H9 (cell line): ENCODE results near the gene ITPR3. TPM values are rescaled to one million over a fixed set of nuclear protein-coding genes. Genes with fewer than 3 reads are reported as not detected.

ENCODE experiments used
- DNase-seq: peaks from one replicate; pipeline ENCODE4 v3.0.0-alpha.2; 2017
- H2AFZ ChIP-seq: one replicate; pipeline ENCODE4 v1.6.1; 2013; ENCODE audit warnings: mild to moderate bottlenecking, low read length, control low read depth, moderate library complexity
- H2AK5ac ChIP-seq: 2 replicates; pipeline ENCODE4 v1.6.1; 2013; ENCODE audit warnings: low read length, control low read depth, mixed read lengths; ENCODE audit not compliant: insufficient read length
- H2BK120ac ChIP-seq: one replicate; pipeline ENCODE4 v1.6.1; 2013; ENCODE audit warnings: low read depth, mild to moderate bottlenecking, low read length, control low read depth, inconsistent platforms; ENCODE audit not compliant: poor library complexity, severe bottlenecking
- H2BK12ac ChIP-seq: 2 replicates; pipeline ENCODE4 v1.6.1; 2013; ENCODE audit warnings: low read length, control low read depth, mixed read lengths, low read depth; ENCODE audit not compliant: insufficient read length
- H2BK15ac ChIP-seq: 2 replicates; pipeline ENCODE4 v1.6.1; 2013; ENCODE audit warnings: low read depth, low read length, control low read depth
- H2BK20ac ChIP-seq: one replicate; pipeline ENCODE4 v1.6.1; 2013; ENCODE audit warnings: low read depth, mild to moderate bottlenecking, low read length, control low read depth, inconsistent platforms; ENCODE audit not compliant: poor library complexity, severe bottlenecking
- H2BK5ac ChIP-seq: 2 replicates; pipeline ENCODE4 v1.6.1; 2013; ENCODE audit warnings: low read length, control low read depth, mixed read lengths; ENCODE audit not compliant: insufficient read length
- H3K14ac ChIP-seq: 2 replicates; pipeline ENCODE4 v1.6.1; 2013; ENCODE audit warnings: low read length, control low read depth; ENCODE audit not compliant: insufficient read depth
- H3K18ac ChIP-seq: 2 replicates; pipeline ENCODE4 v1.6.1; 2013; ENCODE audit warnings: low read depth, mild to moderate bottlenecking, mixed read lengths, low read length, control low read depth; ENCODE audit not compliant: insufficient read length
- H3K23ac ChIP-seq: 2 replicates; pipeline ENCODE4 v1.6.1; 2013; ENCODE audit warnings: low read length, control low read depth, mixed read lengths, low read depth; ENCODE audit not compliant: insufficient read length
- H3K23me2 ChIP-seq: 2 replicates; pipeline ENCODE4 v1.6.1; 2013; ENCODE audit warnings: low read depth, mild to moderate bottlenecking, mixed read lengths, low read length, control low read depth; ENCODE audit not compliant: insufficient read length, poor library complexity, severe bottlenecking
- H3K27ac ChIP-seq: 2 replicates; pipeline ENCODE4 v1.5.1; 2013; ENCODE audit warnings: low read length, control low read depth, mixed read lengths, low read depth; ENCODE audit not compliant: insufficient read length
- H3K27me3 ChIP-seq: 2 replicates; pipeline ENCODE4 v1.6.1; 2013; ENCODE audit warnings: low read length, control low read depth, inconsistent platforms; ENCODE audit not compliant: insufficient read depth
- H3K4ac ChIP-seq: 2 replicates; pipeline ENCODE4 v1.6.1; 2013; ENCODE audit warnings: low read depth, mild to moderate bottlenecking, control low read depth, inconsistent platforms, low read length, moderate library complexity
- H3K4me1 ChIP-seq: 2 replicates; pipeline ENCODE4 v1.6.1; 2013; ENCODE audit warnings: low read length, control low read depth, inconsistent platforms; ENCODE audit not compliant: insufficient read depth
- H3K4me2 ChIP-seq: 2 replicates; pipeline ENCODE4 v1.6.1; 2013; ENCODE audit warnings: low read length, control low read depth, mixed read lengths; ENCODE audit not compliant: insufficient read length, insufficient read depth
- H3K56ac ChIP-seq: 2 replicates; pipeline ENCODE4 v1.6.1; 2013; ENCODE audit warnings: low read depth, mild to moderate bottlenecking, mixed read lengths, low read length, control low read depth; ENCODE audit not compliant: insufficient read length
- H3K79me1 ChIP-seq: 2 replicates; pipeline ENCODE4 v1.6.1; 2013; ENCODE audit warnings: low read depth, mild to moderate bottlenecking, moderate library complexity, low read length, control low read depth, inconsistent platforms; ENCODE audit not compliant: insufficient read depth, poor library complexity, severe bottlenecking
- H3K79me2 ChIP-seq: 2 replicates; pipeline ENCODE4 v1.6.1; 2013; ENCODE audit warnings: low read length, control low read depth, inconsistent platforms; ENCODE audit not compliant: insufficient read depth
- H3K9ac ChIP-seq: 2 replicates; pipeline ENCODE4 v1.6.1; 2013; ENCODE audit warnings: low read length, control low read depth, mixed read lengths; ENCODE audit not compliant: insufficient read length; ENCODE audit errors: extremely low read depth
- H3K9me3 ChIP-seq: one replicate; pipeline ENCODE4 v1.6.1; 2013; ENCODE audit warnings: low read depth, low read length, inconsistent platforms; ENCODE audit not compliant: control insufficient read depth
- H3T11ph ChIP-seq: one replicate; pipeline ENCODE4 v1.6.1; 2013; ENCODE audit warnings: mild to moderate bottlenecking, low read length, control low read depth, inconsistent platforms
- H4K20me1 ChIP-seq: one replicate; pipeline ENCODE4 v1.6.1; 2013; ENCODE audit not compliant: control insufficient read depth, insufficient read length, insufficient read depth
- H4K5ac ChIP-seq: 2 replicates; pipeline ENCODE4 v1.6.1; 2013; ENCODE audit warnings: low read depth, mild to moderate bottlenecking, mixed read lengths, low read length, control low read depth; ENCODE audit not compliant: insufficient read length
- H4K8ac ChIP-seq: replicated peaks from 2 replicates; pipeline ENCODE4 v1.6.1; 2013; ENCODE audit warnings: low read length, control low read depth, mixed read lengths, low read depth; ENCODE audit not compliant: insufficient read length
- H4K91ac ChIP-seq: 2 replicates; pipeline ENCODE4 v1.6.1; 2013; ENCODE audit warnings: low read depth, mild to moderate bottlenecking, moderate library complexity, mixed read lengths, low read length, control low read depth; ENCODE audit not compliant: insufficient read length
- H3K27ac Mint-ChIP-seq, 3 experiments: 2 replicates in 2 of 3; 3 replicates in 1 of 3; pipeline ENCODE4 v1.8.0; 2020 to 2021; ENCODE audit warnings: mixed read lengths in 3 of 3, mild to moderate bottlenecking in 1 of 3, moderate library complexity in 1 of 3
- H3K27me3 Mint-ChIP-seq: 2 replicates; pipeline ENCODE4 v1.8.0; 2021; ENCODE audit warnings: low read depth, mild to moderate bottlenecking, moderate library complexity, mixed read lengths
- H3K36me3 Mint-ChIP-seq, 3 experiments: 2 replicates in 2 of 3; 3 replicates in 1 of 3; pipeline ENCODE4 v1.8.0; 2020 to 2021; ENCODE audit warnings: low read depth in 3 of 3, mixed read lengths in 3 of 3; ENCODE audit not compliant: insufficient read depth in 1 of 3
- H3K4me1 Mint-ChIP-seq, 2 experiments: 2 replicates each; pipeline ENCODE4 v1.8.0; 2020; ENCODE audit warnings: mixed read lengths in 2 of 2
- H3K4me3 Mint-ChIP-seq, 2 experiments: 2 replicates in 1 of 2; 3 replicates in 1 of 2; pipeline ENCODE4 v1.8.0; 2020 to 2021; ENCODE audit warnings: mild to moderate bottlenecking in 2 of 2, mixed read lengths in 2 of 2, moderate library complexity in 1 of 2
- H3K9me3 Mint-ChIP-seq, 2 experiments: 2 replicates in 1 of 2; 3 replicates in 1 of 2; pipeline ENCODE4 v1.8.0; 2020; ENCODE audit warnings: mild to moderate bottlenecking in 2 of 2, mixed read lengths in 2 of 2, moderate library complexity in 1 of 2
- WGBS: extraction: QIAGEN DNeasy Blood & Tissue Kit; methylation state at CpG from one replicate; pipeline ENCODE4 v1.1.7; 2013; ENCODE audit warnings: missing lambda C conversion rate, low lambda C conversion rate, mixed read lengths; ENCODE audit not compliant: insufficient read length; ENCODE audit errors: extremely low coverage; 5-methylcytosine and 5-hydroxymethylcytosine counted together
- total RNA-seq: library from RNA; stranded (reverse); gene quantifications from 2 replicates; pipeline ENCODE4 v1.2.1, GENCODE V29; 2021
- TF ChIP-seq, protein P1 (sequence below): fragments of 200-600 bp; sonication (generic); conservative IDR thresholded peaks from 3 replicates; pipeline ENCODE4 v1.8.0; 2021; ENCODE audit warnings: antibody characterized with exemption, mild to moderate bottlenecking

Gene ITPR3
- total RNA-seq, 1 experiment from 2014 or later: 40.3 TPM

DNA sequence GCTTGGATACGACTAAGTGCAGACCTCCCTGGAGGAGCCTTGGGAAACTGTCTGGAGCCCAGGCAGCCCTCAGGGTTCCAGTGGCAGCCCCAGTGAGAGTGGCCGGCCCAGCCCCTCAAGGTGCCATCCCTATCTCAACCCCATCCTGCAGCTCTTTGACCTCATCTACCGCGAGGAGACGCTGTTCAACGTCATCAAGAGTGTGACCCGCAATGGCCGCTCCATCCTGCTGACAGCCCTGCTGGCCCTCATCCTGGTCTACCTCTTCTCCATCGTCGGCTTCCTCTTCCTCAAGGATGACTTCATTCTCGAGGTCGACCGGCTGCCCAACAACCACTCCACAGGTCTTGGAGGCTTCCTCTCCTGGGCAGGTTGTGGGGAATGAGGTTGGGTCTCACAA is 69.6 kb downstream of the ITPR3 start:
- Mint-ChIP-seq H3K4me3 (no peak overlapping the region; a peak in 1 of 5 replicates), H3K9me3 (no peaks in the 10 kb centered on the region)
- no CpG with 5 or more reads among the region's 13 CpGs for whole genome bisulfite sequencing

More for the DNA sequence above, 69.6 kb downstream of the ITPR3 start:
- H3K27me3 ChIP-seq: no peaks in the 10 kb centered on the region
- H3K14ac ChIP-seq: no peak overlapping the region
- no peak overlapping the region for H3K56ac ChIP-seq
- H2BK5ac ChIP-seq: no peak overlapping the region
- H4K5ac ChIP-seq: no peak overlapping the region
- no peak overlapping the region for H2AFZ ChIP-seq
- H3K4me1 ChIP-seq: no peaks in the 10 kb centered on the region
- Mint-ChIP-seq H3K4me1 (peaks cover 4 to 13% of the 10 kb centered on the region in 2 experiments; a peak in 3 of 4 replicates), H3K27ac (peak overlapping the region in 1 of 3 experiments; percentile 85; a peak in 3 of 7 replicates), H3K27me3 (no peaks in the 10 kb centered on the region), H3K36me3 (peaks cover 37 to 90% (median 77%) of the 10 kb centered on the region in 3 experiments; a peak in 6 of 7 replicates)
- H2BK20ac ChIP-seq: no peak overlapping the region
- H3K4me2 ChIP-seq: no peak overlapping the region
- no peak overlapping the region for H4K91ac ChIP-seq
- DNase-seq: no peak
- no peak overlapping the region for H3K23ac ChIP-seq
- no peaks in the 10 kb centered on the region for H3K23me2 ChIP-seq
- no peaks in the 10 kb centered on the region for H3K79me1 ChIP-seq
- no peak overlapping the region for H3T11ph ChIP-seq
- no peak overlapping the region for H3K4ac ChIP-seq
- H3K79me2 ChIP-seq: no peaks in the 10 kb centered on the region
- H4K8ac ChIP-seq: no peak overlapping the region
- H3K18ac ChIP-seq: no peak overlapping the region
- H2BK15ac ChIP-seq: no peak overlapping the region
- H3K27ac ChIP-seq: no peak overlapping the region
- H2BK120ac ChIP-seq: no peak overlapping the region
- no peak overlapping the region for H2BK12ac ChIP-seq
- no peaks in the 10 kb centered on the region for H3K9me3 ChIP-seq
- H4K20me1 ChIP-seq: no peaks in the 10 kb centered on the region
- TF ChIP-seq, protein P1, sequence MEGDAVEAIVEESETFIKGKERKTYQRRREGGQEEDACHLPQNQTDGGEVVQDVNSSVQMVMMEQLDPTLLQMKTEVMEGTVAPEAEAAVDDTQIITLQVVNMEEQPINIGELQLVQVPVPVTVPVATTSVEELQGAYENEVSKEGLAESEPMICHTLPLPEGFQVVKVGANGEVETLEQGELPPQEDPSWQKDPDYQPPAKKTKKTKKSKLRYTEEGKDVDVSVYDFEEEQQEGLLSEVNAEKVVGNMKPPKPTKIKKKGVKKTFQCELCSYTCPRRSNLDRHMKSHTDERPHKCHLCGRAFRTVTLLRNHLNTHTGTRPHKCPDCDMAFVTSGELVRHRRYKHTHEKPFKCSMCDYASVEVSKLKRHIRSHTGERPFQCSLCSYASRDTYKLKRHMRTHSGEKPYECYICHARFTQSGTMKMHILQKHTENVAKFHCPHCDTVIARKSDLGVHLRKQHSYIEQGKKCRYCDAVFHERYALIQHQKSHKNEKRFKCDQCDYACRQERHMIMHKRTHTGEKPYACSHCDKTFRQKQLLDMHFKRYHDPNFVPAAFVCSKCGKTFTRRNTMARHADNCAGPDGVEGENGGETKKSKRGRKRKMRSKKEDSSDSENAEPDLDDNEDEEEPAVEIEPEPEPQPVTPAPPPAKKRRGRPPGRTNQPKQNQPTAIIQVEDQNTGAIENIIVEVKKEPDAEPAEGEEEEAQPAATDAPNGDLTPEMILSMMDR: no peak
- H3K9ac ChIP-seq: no peak overlapping the region
- H2AK5ac ChIP-seq: no peak overlapping the region
